IgD-negative memory B cell (primary cell): ENCODE measurements around the gene PI4KA. TPM values are rescaled to one million over a fixed set of nuclear protein-coding genes. Genes with fewer than 3 reads are reported as not detected.

ENCODE experiments used
- H3K27ac Mint-ChIP-seq, 3 donors: one replicate each; pipeline ENCODE4 v1.8.0; 2020 to 2022; ENCODE audit warnings: mild to moderate bottlenecking in 3 of 3, mixed read lengths in 3 of 3, moderate library complexity in 1 of 3
- H3K27me3 Mint-ChIP-seq: one replicate; pipeline ENCODE4 v1.8.0; 2021; ENCODE audit warnings: mixed read lengths
- H3K36me3 Mint-ChIP-seq: one replicate; pipeline ENCODE4 v1.8.0; 2020; ENCODE audit warnings: mild to moderate bottlenecking, mixed read lengths
- H3K4me1 Mint-ChIP-seq, 3 donors: one replicate each; pipeline ENCODE4 v1.8.0; 2020 to 2022; ENCODE audit warnings: mixed read lengths in 3 of 3, mild to moderate bottlenecking in 1 of 3
- H3K4me3 Mint-ChIP-seq, 4 donors: one replicate each; pipeline ENCODE4 v1.8.0; 2020 to 2022; ENCODE audit warnings: mild to moderate bottlenecking in 4 of 4, mixed read lengths in 4 of 4, moderate library complexity in 3 of 4
- H3K9me3 Mint-ChIP-seq, 3 donors: one replicate each; pipeline ENCODE4 v1.8.0; 2020 to 2021; ENCODE audit warnings: mixed read lengths in 3 of 3, mild to moderate bottlenecking in 1 of 3
- polyA plus RNA-seq: library from polyadenylated mRNA; unstranded; fragments of 300-500 nt; fragmentation: Illumina TruSeq; gene quantifications from one replicate; pipeline ENCODE4 v1.2.3, GENCODE V29; 2021

Gene PI4KA
- polyA plus RNA-seq, 1 donor from 2014 or later, result 43.4 TPM

DNA sequence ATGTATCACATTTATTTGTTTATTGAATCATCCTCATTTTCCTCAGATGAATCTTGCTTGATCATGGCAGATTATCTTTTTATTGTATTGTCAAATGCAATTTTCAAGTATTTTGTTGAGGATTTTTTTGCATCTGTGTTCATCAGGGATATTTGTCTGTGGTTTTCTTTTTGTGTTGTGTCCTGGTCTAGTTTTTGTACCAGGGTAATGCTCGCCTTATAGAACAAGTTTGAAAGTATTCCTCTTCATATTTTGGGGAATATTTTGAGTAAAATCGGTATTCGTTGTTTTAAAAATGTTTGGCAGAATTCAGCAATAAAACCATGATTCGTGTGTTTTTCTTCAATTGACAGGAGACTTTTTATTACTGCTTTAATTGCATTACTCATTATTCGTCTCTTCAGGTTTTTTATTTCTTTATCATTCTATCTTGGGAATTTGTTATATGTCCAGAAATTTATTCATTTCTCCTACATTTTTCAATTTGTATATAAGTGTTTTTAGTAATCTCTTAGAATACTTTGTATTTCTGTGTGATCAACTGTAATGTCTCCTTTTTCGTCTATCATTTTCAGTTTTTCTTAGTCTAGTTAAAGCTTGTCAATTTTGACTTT, 198.1 kb downstream of the PI4KA start:
- Mint-ChIP-seq H3K9me3 (peaks cover 3 to 12% (median 9%) of the 10 kb centered on the region in 3 donors), H3K27me3 (peaks cover 20% of the 10 kb centered on the region), H3K36me3 (peaks cover 4% of the 10 kb centered on the region), H3K27ac (no peak overlapping the region), H3K4me1 (peaks cover 0 to 1% (median 0%) of the 10 kb centered on the region in 3 donors), H3K4me3 (no peak overlapping the region)

DNA sequence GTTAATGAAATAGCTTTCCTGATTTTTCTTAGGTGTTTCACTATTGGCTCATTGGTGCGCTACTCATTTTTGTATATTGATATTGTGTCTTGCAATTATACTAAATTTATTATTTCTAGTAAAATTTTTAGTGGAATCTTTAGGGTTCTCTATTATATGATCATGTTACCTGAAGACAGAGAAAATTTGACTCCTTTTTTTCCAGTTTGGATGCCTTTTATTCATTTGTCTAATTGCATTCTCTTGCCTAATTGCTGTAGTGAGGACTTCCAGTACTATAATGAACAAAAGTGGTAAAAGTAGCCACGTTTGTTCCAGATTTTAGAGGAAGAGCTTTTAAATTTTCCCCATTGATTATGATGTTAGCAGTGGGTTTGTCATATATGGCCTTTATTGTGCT, 198.7 kb downstream of the PI4KA start:
- Mint-ChIP-seq H3K36me3 (peaks cover 4% of the 10 kb centered on the region), H3K27ac (no peak overlapping the region), H3K4me1 (peaks cover 0 to 1% (median 0%) of the 10 kb centered on the region in 3 donors), H3K4me3 (no peak overlapping the region), H3K9me3 (peaks cover 3 to 12% (median 9%) of the 10 kb centered on the region in 3 donors), H3K27me3 (peaks cover 20% of the 10 kb centered on the region)

DNA sequence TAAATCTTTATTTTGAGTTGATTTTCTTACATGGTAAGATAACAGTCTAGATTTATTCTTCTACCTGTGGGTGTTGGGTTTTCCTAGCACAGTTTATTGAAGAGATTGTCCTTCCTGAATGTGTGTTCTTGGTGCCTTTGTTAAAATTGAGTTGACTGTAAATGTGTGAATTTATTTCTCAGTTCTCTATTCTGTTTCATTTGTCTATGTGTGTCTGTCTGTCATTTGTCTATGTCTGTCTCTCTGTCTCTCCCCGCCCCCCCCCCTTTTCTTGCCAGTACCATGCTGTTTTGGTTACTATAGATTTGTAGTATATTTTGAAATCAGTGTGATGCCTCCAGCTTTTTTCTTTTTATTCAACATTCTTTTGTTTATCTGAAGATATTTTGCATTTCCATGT, 199.4 kb downstream of the PI4KA start:
- Mint-ChIP-seq H3K4me3 (no peak overlapping the region), H3K27me3 (peaks cover 16% of the 10 kb centered on the region), H3K27ac (peak overlapping the region in 1 of 3 donors; percentile 34), H3K36me3 (peaks cover 4% of the 10 kb centered on the region), H3K4me1 (peaks cover 0 to 1% (median 0%) of the 10 kb centered on the region in 3 donors), H3K9me3 (peaks cover 3 to 9% (median 9%) of the 10 kb centered on the region in 3 donors)

DNA sequence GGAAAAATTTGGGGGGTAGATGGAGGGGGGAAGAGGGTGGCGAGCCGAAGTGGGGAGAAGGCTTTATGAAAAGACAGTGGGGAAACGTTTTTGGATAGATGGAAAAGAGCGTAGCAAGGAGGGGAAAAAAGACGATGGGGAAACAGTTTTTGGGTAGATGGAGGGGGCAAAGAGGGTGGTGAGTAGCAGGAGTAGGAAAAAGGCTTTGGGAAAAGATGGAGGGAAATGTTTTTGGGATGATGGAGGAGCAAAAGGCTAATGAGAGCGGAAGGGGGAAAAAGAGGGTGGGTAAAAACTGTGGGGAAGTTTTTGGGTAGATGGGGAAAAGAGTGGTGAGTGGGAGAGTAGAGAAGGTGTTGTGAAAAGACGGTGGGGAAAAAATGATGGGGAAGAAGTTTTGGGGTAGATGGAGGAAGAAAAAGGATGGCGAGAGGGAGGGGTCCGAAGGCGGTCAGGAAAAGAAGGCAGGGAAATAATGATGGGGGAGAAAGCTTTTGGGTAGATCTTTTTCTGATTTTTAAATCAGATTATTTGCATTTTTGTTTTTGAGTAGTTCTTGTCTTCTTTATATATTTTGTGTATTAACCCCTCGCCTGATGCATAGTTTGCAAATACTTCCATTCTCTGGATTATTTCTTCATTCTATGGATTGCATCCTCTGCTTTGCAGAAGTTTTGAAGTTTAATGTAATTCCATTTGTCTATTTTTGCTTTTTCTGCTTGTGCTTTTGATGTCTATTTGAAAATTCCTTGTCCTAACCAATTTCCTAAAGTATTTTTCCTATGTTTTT, 200.0 kb downstream of the PI4KA start:
- H3K27ac Mint-ChIP-seq, result peak overlapping the region in 1 of 3 donors; percentile 69
- no peak overlapping the region for H3K4me3 Mint-ChIP-seq
- peaks cover 16% of the 10 kb centered on the region for H3K27me3 Mint-ChIP-seq
- peaks cover 2 to 8% (median 3%) of the 10 kb centered on the region in 3 donors for H3K9me3 Mint-ChIP-seq
- peaks cover 3% of the 10 kb centered on the region for H3K36me3 Mint-ChIP-seq
- H3K4me1 Mint-ChIP-seq, result peaks cover 0 to 1% (median 0%) of the 10 kb centered on the region in 3 donors

DNA sequence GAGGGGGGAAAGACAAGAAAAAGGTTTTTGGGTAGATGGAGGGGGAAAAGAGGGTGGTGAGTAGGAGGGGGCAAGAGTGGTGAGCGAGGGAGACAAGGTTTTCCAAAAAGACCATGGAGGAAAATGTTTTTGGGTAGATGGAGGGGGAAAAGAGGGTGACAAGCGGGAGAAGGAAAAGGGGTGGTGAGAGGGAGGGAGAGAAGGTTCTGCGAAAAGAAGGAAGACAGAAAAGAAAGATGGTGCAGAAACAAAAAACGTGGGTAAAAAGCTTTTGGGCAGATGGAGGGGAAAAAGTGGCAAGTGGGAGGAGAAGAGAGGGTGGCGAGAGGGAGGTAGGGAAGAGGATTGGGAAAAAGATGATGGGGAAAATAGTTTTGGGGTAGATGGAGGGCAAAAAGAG, 200.6 kb downstream of the PI4KA start:
- H3K4me3 Mint-ChIP-seq, result no peak overlapping the region
- H3K27ac Mint-ChIP-seq, result peak overlapping the region in 1 of 3 donors; percentile 69
- H3K9me3 Mint-ChIP-seq, result peaks cover 0 to 1% (median 0%) of the 10 kb centered on the region in 3 donors
- peaks cover 0 to 1% (median 0%) of the 10 kb centered on the region in 3 donors for H3K4me1 Mint-ChIP-seq
- H3K27me3 Mint-ChIP-seq, result peaks cover 11% of the 10 kb centered on the region
- H3K36me3 Mint-ChIP-seq, result no peaks in the 10 kb centered on the region

Other genes with a start within 250 kb of the PI4KA start
- 0.23 TPM for gene SERPIND1, start 84.7 kb downstream of the PI4KA start, polyA plus RNA-seq
- 23.0 TPM for gene SNAP29, start 196 bp upstream of the PI4KA start, polyA plus RNA-seq
- gene CRKL, start 58.6 kb upstream of the PI4KA start, polyA plus RNA-seq, result 47.2 TPM
- gene AIFM3, start 108.4 kb upstream of the PI4KA start, polyA plus RNA-seq, result 2.3 TPM
- 11.9 TPM for gene LZTR1, start 123.5 kb upstream of the PI4KA start, polyA plus RNA-seq
- 55.9 TPM for gene THAP7, start 143.3 kb upstream of the PI4KA start, polyA plus RNA-seq
- not detected for gene P2RX6, start 156.4 kb upstream of the PI4KA start, polyA plus RNA-seq
- gene SLC7A4, start 173.8 kb upstream of the PI4KA start, polyA plus RNA-seq, result not detected
- gene LRRC74B, start 187.1 kb upstream of the PI4KA start, polyA plus RNA-seq, result not detected